Naive thymus-derived CD4-positive, alpha-beta T cell (primary cell): ENCODE measurements around the gene ATCAY. TPM values are rescaled to one million over a fixed set of nuclear protein-coding genes. Genes with fewer than 3 reads are reported as not detected.

Experiments used
- ATAC-seq: fragments of 150-1000 bp; cut with Tn5 transposase; 2 replicates; pipeline ENCODE4 v1.10.0; 2021; ENCODE audit warnings: mild to moderate bottlenecking, moderate library complexity
- CTCF ChIA-PET: fragments of 350-600 bp; sonication (Branson Sonifier 250); formaldehyde crosslinking; loops from one replicate; lab custom pipeline; 2021; ENCODE audit warnings: antibody characterized with exemption; lab: Charles Lee
- POLR2A ChIA-PET: fragments of 350-600 bp; sonication (Branson Sonifier 250); formaldehyde crosslinking; loops from one replicate; lab custom pipeline; 2021; ENCODE audit warnings: antibody characterized with exemption, inconsistent platforms; lab: Charles Lee
- DNase-seq, 9 donors: peaks; one replicate each; pipeline versions ENCODE4 v3.0.0 to v3.0.0-alpha.2; 2020 to 2022; ENCODE audit warnings: mixed read lengths in 1 of 9
- H3K27ac ChIP-seq: one replicate; pipeline ENCODE4 v1.7.0; 2013; ENCODE audit warnings: mild to moderate bottlenecking, low read depth, low read length, moderate library complexity
- H3K27me3 ChIP-seq, 2 donors: one replicate each; pipeline ENCODE4 v1.7.0; 2013; ENCODE audit warnings: low read length in 2 of 2, mild to moderate bottlenecking in 2 of 2, moderate library complexity in 2 of 2; ENCODE audit not compliant: control insufficient read depth in 2 of 2, insufficient read depth in 2 of 2
- H3K36me3 ChIP-seq, 3 experiments: 1 replicate in 2 of 3; 2 replicates in 1 of 3; pipeline ENCODE4 v1.7.0; 2013; ENCODE audit warnings: low read length in 3 of 3, mild to moderate bottlenecking in 3 of 3, moderate library complexity in 1 of 3; ENCODE audit not compliant: insufficient read depth in 3 of 3, control insufficient read depth in 2 of 3
- H3K4me1 ChIP-seq, 2 donors: one replicate each; pipeline ENCODE4 v1.7.0; 2013; ENCODE audit warnings: low read length in 2 of 2, mild to moderate bottlenecking in 2 of 2, moderate library complexity in 1 of 2; ENCODE audit not compliant: control insufficient read depth in 2 of 2, insufficient read depth in 2 of 2
- H3K4me3 ChIP-seq: 2 replicates; pipeline ENCODE4 v1.7.0; 2013; ENCODE audit warnings: mild to moderate bottlenecking, low read length
- H3K9me3 ChIP-seq, 3 experiments: 1 replicate in 2 of 3; 2 replicates in 1 of 3; pipeline ENCODE4 v1.7.0; 2013; ENCODE audit warnings: low read length in 3 of 3; ENCODE audit not compliant: control insufficient read depth in 2 of 3
- H3K27ac Mint-ChIP-seq, 9 donors: one replicate each; pipeline ENCODE4 v1.8.0; 2020 to 2022; ENCODE audit warnings: mixed read lengths in 9 of 9, mild to moderate bottlenecking in 8 of 9, moderate library complexity in 5 of 9, inconsistent platforms in 2 of 9
- H3K27me3 Mint-ChIP-seq, 5 donors: one replicate each; pipeline ENCODE4 v1.8.0; 2021 to 2022; ENCODE audit warnings: mixed read lengths in 5 of 5, mild to moderate bottlenecking in 1 of 5
- H3K36me3 Mint-ChIP-seq, 5 donors: one replicate each; pipeline ENCODE4 v1.8.0; 2020 to 2022; ENCODE audit warnings: mixed read lengths in 5 of 5, mild to moderate bottlenecking in 3 of 5, inconsistent platforms in 1 of 5
- H3K4me1 Mint-ChIP-seq, 7 donors: one replicate each; pipeline ENCODE4 v1.8.0; 2020 to 2022; ENCODE audit warnings: mixed read lengths in 7 of 7, mild to moderate bottlenecking in 3 of 7, inconsistent platforms in 1 of 7
- H3K4me3 Mint-ChIP-seq, 10 donors: one replicate each; pipeline ENCODE4 v1.8.0; 2020 to 2022; ENCODE audit warnings: mild to moderate bottlenecking in 10 of 10, mixed read lengths in 10 of 10, moderate library complexity in 6 of 10, inconsistent platforms in 2 of 10
- H3K9me3 Mint-ChIP-seq, 11 donors: one replicate each; pipeline ENCODE4 v1.8.0; 2020 to 2022; ENCODE audit warnings: mixed read lengths in 11 of 11, mild to moderate bottlenecking in 4 of 11, inconsistent platforms in 1 of 11, moderate library complexity in 1 of 11
- intact Hi-C, 2 donors: fragments of 100-400 bp; cut with micrococcal nuclease; formaldehyde crosslinking; loops; one replicate each; pipeline ENCODE4 v1.15.1; 2023
- polyA plus RNA-seq, 2 donors: library from polyadenylated mRNA; unstranded; fragments of 300-500 nt; fragmentation: Illumina TruSeq; gene quantifications; one replicate each; pipeline ENCODE4 v1.2.3, GENCODE V29; 2021
- total RNA-seq, 6 experiments: library from RNA in 5 of 6; stranded (reverse) in 5 of 6; gene quantifications; 1 replicate in 5 of 6; 2 replicates in 1 of 6; pipeline ENCODE4 v1.2.3 and lab custom pipeline; 2021 to 2026

The ATCAY gene
- total and polyA plus RNA-seq, 7 experiments from 2014 or later = not detected

GRCh38 chr19:3836887-3837286, 43.6 kb upstream of the ATCAY start:
- no peaks in the 10 kb centered on the region for H3K9me3 ChIP-seq
- intact Hi-C loops = no loop called here
- no peak for DNase-seq
- no peak overlapping the region for H3K4me3 ChIP-seq
- H3K36me3 ChIP-seq = no peaks in the 10 kb centered on the region
- H3K27ac ChIP-seq = no peak overlapping the region
- peaks cover 0 to 7% (median 0%) of the 10 kb centered on the region in 7 donors for H3K4me1 Mint-ChIP-seq
- no peak overlapping the region for H3K4me3 Mint-ChIP-seq
- ChIA-PET CTCF (no interaction called here), POLR2A (no interaction called here)
- no peaks in the 10 kb centered on the region for H3K27me3 ChIP-seq
- peaks cover 0 to 12% (median 0%) of the 10 kb centered on the region in 11 donors for H3K9me3 Mint-ChIP-seq
- no peak for ATAC-seq
- no peaks in the 10 kb centered on the region for H3K4me1 ChIP-seq
- no peaks in the 10 kb centered on the region for H3K36me3 Mint-ChIP-seq
- no peaks in the 10 kb centered on the region for H3K27me3 Mint-ChIP-seq
- H3K27ac Mint-ChIP-seq = no peak overlapping the region

DNA sequence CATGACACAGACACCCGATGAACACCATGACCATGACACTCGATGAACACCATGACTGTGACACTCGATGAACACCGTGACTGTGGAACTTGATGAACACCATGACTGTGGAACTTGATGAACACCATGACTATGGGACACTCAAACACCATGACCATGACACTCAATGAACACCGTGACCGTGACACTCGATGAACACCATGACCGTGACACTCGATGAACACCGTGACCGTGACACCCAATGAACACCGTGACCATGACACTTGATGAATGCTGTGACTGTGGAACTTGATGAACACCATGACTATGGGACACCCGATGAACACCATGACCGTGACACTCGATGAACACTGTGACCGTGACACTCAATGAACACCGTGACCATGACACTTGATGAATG, 43.2 kb upstream of the ATCAY start:
- Mint-ChIP-seq H3K36me3 (no peaks in the 10 kb centered on the region), H3K9me3 (peaks cover 0 to 12% (median 0%) of the 10 kb centered on the region in 11 donors), H3K4me1 (peaks cover 0 to 7% (median 0%) of the 10 kb centered on the region in 7 donors), H3K27me3 (no peaks in the 10 kb centered on the region), H3K27ac (no peak overlapping the region), H3K4me3 (no peak overlapping the region)
- Histone ChIP-seq H3K36me3 (no peaks in the 10 kb centered on the region), H3K27me3 (no peaks in the 10 kb centered on the region), H3K27ac (no peak overlapping the region), H3K9me3 (no peaks in the 10 kb centered on the region), H3K4me1 (no peaks in the 10 kb centered on the region), H3K4me3 (no peak overlapping the region)
- intact Hi-C loops = no loop called here
- ChIA-PET CTCF (no interaction called here), POLR2A (no interaction called here)
- ATAC-seq = no peak
- DNase-seq = no peak

GRCh38 chr19:3837922-3838321, 42.6 kb upstream of the ATCAY start:
- H3K4me3 ChIP-seq = no peak overlapping the region
- no peaks in the 10 kb centered on the region for H3K27me3 Mint-ChIP-seq
- peaks cover 0 to 7% (median 0%) of the 10 kb centered on the region in 7 donors for H3K4me1 Mint-ChIP-seq
- no peak overlapping the region for H3K27ac Mint-ChIP-seq
- ChIA-PET POLR2A (no interaction called here), CTCF (no interaction called here)
- DNase-seq (no peak), ATAC-seq (no peak)
- H3K4me3 Mint-ChIP-seq = no peak overlapping the region
- no peaks in the 10 kb centered on the region for H3K36me3 Mint-ChIP-seq
- intact Hi-C loops = no loop called here
- peaks cover 0 to 12% (median 0%) of the 10 kb centered on the region in 11 donors for H3K9me3 Mint-ChIP-seq
- no peak overlapping the region for H3K27ac ChIP-seq
- H3K27me3 ChIP-seq = no peaks in the 10 kb centered on the region
- H3K4me1 ChIP-seq = no peaks in the 10 kb centered on the region
- no peaks in the 10 kb centered on the region for H3K36me3 ChIP-seq
- no peaks in the 10 kb centered on the region for H3K9me3 ChIP-seq

- Mint-ChIP-seq H3K9me3 (peaks cover 0 to 12% (median 0%) of the 10 kb centered on the region in 11 donors), H3K36me3 (no peaks in the 10 kb centered on the region), H3K27ac (no peak overlapping the region), H3K27me3 (no peaks in the 10 kb centered on the region), H3K4me1 (peaks cover 0 to 7% (median 0%) of the 10 kb centered on the region in 7 donors), H3K4me3 (no peak overlapping the region)
- Histone ChIP-seq H3K9me3 (no peaks in the 10 kb centered on the region), H3K27ac (no peak overlapping the region), H3K4me3 (no peak overlapping the region), H3K4me1 (no peaks in the 10 kb centered on the region), H3K36me3 (no peaks in the 10 kb centered on the region), H3K27me3 (no peaks in the 10 kb centered on the region)
- no peak for ATAC-seq
- CTCF ChIA-PET = no interaction called here
- POLR2A ChIA-PET = no interaction called here
- no peak for DNase-seq
- intact Hi-C loops = no loop called here
Observed at GRCh38 chr19:3838661-3839060, 41.8 kb upstream of the ATCAY start.

- ChIA-PET CTCF (no interaction called here), POLR2A (no interaction called here)
- no peaks in the 10 kb centered on the region for H3K9me3 ChIP-seq
- intact Hi-C loops = no loop called here
- H3K4me1 ChIP-seq = no peaks in the 10 kb centered on the region
- no peaks in the 10 kb centered on the region for H3K36me3 Mint-ChIP-seq
- H3K27ac Mint-ChIP-seq = no peak overlapping the region
- H3K4me1 Mint-ChIP-seq = peaks cover 0 to 7% (median 0%) of the 10 kb centered on the region in 7 donors
- no peaks in the 10 kb centered on the region for H3K36me3 ChIP-seq
- no peak overlapping the region for H3K4me3 ChIP-seq
- H3K27me3 ChIP-seq = no peaks in the 10 kb centered on the region
- no peak overlapping the region for H3K4me3 Mint-ChIP-seq
- peaks cover 0 to 12% (median 0%) of the 10 kb centered on the region in 11 donors for H3K9me3 Mint-ChIP-seq
- DNase-seq (no peak), ATAC-seq (no peak)
- H3K27me3 Mint-ChIP-seq = no peaks in the 10 kb centered on the region
- H3K27ac ChIP-seq = no peak overlapping the region
Observed at GRCh38 chr19:3839941-3840340, 40.5 kb upstream of the ATCAY start.

GRCh38 chr19:3840804-3841203, 39.7 kb upstream of the ATCAY start:
- intact Hi-C loops = no loop called here
- ChIA-PET CTCF (no interaction called here), POLR2A (no interaction called here)
- no peaks in the 10 kb centered on the region for H3K4me1 ChIP-seq
- no peaks in the 10 kb centered on the region for H3K9me3 ChIP-seq
- H3K36me3 Mint-ChIP-seq = no peaks in the 10 kb centered on the region
- H3K27me3 ChIP-seq = no peaks in the 10 kb centered on the region
- peak overlapping the region in 1 of 10 donors; percentile 41 for H3K4me3 Mint-ChIP-seq
- no peak overlapping the region for H3K4me3 ChIP-seq
- no peak overlapping the region for H3K27ac Mint-ChIP-seq
- H3K4me1 Mint-ChIP-seq = peaks cover 0 to 7% (median 0%) of the 10 kb centered on the region in 7 donors
- no peak overlapping the region for H3K27ac ChIP-seq
- H3K27me3 Mint-ChIP-seq = no peaks in the 10 kb centered on the region
- H3K9me3 Mint-ChIP-seq = peaks cover 0 to 12% (median 0%) of the 10 kb centered on the region in 11 donors
- ATAC-seq = no peak
- no peak for DNase-seq
- H3K36me3 ChIP-seq = no peaks in the 10 kb centered on the region

DNA sequence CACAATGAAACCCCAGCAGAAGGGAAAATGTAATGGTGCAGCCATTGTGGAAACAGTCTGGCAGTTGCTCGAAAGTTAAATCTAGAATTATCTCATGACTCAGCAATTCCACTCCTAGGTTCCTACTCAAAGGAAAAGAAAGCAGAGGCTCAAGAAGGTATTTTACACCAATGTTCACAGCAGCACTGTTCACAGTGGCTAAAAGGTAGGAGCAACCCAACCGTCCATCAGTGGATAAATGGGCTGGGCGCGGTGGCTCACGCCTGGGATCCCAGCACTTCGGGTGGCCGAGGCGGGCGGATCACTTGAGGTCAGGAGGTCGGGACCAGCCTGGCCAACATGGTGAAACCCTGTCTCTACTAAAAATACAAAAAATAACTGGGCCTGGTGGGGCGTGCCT, 37.5 kb upstream of the ATCAY start:
- Histone ChIP-seq H3K4me1 (no peaks in the 10 kb centered on the region), H3K27me3 (no peaks in the 10 kb centered on the region), H3K36me3 (no peaks in the 10 kb centered on the region), H3K9me3 (no peaks in the 10 kb centered on the region), H3K4me3 (no peak overlapping the region), H3K27ac (no peak overlapping the region)
- H3K27me3 Mint-ChIP-seq = peaks cover 0 to 3% (median 0%) of the 10 kb centered on the region in 5 donors
- no peak overlapping the region for H3K4me3 Mint-ChIP-seq
- intact Hi-C loops = no loop called here
- H3K36me3 Mint-ChIP-seq = no peaks in the 10 kb centered on the region
- peaks cover 0 to 5% (median 0%) of the 10 kb centered on the region in 7 donors for H3K4me1 Mint-ChIP-seq
- ATAC-seq (no peak), DNase-seq (no peak)
- H3K9me3 Mint-ChIP-seq = peaks cover 0 to 3% (median 0%) of the 10 kb centered on the region in 11 donors
- POLR2A ChIA-PET = no interaction called here
- CTCF ChIA-PET = interaction anchor here (0.6 kb wide), 1 partner anchor 263 kb away, joined by 3 read pairs; no protein-coding TSS in a partner anchor
- H3K27ac Mint-ChIP-seq = no peak overlapping the region
